Activated CD8-positive, alpha-beta memory T cell treated with anti-CD3 and anti-CD28 coated beads, Interleukin-2, amount 50 U/mL, for 4 hours (primary cell): ENCODE data around the gene STK11.

Experiments used
- DNase-seq: peaks from one replicate; pipeline ENCODE4 v3.0.0-alpha.2; 2020

The STK11 gene, protein sequence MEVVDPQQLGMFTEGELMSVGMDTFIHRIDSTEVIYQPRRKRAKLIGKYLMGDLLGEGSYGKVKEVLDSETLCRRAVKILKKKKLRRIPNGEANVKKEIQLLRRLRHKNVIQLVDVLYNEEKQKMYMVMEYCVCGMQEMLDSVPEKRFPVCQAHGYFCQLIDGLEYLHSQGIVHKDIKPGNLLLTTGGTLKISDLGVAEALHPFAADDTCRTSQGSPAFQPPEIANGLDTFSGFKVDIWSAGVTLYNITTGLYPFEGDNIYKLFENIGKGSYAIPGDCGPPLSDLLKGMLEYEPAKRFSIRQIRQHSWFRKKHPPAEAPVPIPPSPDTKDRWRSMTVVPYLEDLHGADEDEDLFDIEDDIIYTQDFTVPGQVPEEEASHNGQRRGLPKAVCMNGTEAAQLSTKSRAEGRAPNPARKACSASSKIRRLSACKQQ

DNA sequence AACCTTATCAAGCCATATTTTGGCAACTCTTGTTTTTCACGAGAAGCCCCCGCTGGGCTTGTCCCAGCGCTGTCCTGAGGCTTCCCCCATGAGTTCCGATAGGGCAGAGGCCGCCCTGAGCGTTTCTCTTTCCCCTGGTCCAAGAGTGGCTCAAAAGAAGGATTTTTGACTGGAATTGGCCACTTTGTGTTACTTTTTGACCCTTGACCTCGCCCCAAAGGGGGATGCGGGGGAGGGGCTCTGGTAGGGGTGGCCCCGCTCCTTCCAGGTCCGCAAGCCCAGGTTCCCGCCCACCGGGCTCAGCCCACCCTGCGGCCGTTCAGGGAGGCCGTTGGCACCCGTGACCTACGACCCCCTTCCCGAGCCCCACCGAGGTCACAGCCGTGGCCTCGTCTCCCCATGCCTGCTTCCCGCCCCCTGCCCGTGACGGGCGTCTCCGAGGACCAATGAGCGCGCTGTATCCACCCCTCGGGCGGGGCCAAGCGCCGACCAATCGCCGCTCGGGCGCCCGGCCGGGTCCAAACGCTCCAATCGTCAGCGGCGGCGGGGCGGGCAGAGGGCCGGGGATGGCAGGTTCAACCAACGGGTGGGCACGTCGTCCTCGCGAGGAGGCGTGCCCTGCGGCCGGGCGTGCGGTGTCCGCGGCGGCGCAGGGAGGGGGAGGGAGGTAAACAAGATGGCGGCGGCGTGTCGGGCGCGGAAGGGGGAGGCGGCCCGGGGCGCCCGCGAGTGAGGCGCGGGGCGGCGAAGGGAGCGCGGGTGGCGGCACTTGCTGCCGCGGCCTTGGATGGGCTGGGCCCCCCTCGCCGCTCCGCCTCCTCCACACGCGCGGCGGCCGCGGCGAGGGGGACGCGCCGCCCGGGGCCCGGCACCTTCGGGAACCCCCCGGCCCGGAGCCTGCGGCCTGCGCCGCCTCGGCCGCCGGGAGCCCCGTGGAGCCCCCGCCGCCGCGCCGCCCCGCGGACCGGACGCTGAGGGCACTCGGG is at the start of gene STK11:
STK11 (plus strand) TSS at position 665 of the 986 bp plus-strand sequence. CDS start 1,136 bp downstream, outside the sequence.
- DNase-seq, result peak; percentile 99

DNA sequence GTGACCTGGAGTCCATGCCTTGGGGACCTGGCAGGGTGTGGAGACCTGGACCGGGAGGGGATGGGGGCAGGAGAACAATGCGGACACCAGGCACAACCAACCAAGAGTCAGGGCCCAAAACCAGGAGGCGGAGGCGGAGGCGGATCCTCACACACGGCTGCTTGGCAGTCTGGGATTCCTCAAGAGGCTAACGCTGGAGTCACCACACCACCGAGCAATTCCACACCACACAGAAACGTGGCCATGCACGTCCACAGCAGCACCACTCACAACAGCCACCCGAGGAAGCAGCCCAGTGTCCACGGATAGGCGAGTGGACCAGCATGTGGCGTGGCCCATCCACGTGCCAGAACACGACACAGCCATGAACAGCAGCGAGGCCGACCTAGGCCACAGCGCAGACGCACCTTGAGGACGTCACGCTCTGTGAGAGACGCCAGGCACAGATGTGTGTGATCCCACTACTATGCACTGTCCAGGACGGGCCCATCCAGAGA is 49.2 kb upstream of the STK11 start:
- DNase-seq, result no peak

DNA sequence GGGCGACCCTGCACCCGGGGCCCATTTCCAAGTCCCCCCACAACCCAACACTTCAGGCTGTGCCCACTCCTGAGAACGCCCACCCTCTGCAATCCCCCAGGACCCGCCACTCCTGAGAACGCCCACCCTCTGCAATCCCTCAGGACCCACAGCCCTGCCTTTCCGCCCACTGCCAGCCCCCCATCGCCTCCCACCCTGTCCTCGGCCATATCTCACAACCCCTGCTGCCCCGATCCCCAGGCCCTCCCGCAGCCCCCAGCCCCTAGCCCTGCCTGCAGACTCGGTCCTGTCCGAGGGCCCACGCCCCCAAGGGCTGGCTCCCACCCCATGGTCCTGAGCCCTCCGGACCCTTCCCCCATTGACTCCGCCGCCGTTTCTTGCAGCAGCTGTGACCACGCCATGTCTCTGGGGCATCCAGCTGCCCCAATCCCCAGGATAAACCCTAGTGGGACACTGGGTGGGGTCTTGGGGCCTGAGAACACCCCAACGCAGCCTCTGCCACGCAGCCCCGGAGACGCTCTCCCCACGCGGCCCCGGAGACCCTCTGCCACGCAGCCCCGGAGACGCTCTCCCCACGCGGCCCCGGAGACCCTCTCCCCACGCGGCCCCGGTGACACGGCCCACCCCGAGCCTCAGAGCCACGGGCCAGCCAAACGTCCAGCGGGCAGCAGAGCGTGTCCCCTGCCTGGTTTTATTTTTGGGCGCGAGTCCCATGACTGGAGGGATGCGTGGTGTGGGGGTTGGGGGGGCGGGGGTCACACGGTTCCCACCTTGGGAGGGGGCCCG is 48.6 kb upstream of the STK11 start:
- no peak for DNase-seq

DNA sequence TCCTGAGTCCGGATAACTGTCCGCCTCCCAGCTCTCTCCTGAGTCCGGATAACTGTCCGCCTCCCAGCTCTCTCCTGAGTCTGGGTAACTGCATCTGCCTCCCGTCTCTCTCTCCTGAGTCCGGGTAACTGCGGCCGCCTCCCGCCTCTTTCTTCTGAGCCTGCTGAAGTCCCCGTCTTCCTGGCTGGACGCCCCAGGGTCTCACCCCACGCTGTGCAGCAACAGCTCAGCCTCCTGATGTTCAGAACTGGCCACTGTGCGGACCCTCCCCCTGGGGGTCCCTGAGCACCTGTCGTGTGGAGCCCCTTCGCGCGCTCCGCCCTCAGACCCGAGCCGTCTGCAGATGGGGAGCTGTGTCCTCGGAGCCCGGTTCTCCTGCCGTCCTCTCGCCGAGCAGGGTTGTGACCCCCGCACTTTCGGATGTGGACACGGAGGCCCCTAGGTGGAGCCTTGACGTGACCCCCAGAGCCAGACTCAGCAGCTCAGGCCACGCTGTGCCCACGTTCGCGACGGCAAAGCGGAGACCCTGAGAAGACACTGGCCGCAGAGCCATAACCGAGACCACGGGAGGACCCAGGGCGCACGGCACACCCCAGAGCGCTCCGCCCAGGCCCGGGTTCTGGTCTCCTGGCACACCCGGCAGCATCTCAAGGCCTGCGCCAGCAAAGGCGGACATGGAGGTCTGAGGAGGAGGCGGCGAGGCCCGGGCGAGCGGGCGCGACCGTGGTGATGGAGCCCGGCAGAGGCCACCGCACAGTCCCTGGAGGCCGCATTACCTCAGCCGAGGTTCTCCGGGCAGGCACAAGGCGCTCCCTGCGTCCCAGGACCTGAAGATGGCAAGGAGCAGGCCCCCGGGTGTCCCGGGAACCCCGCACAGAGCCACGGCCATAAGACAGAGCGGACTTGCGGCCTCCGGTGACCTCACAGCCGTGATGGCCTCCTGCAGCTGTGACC is 47.4 kb upstream of the STK11 start:
- no peak for DNase-seq

DNA sequence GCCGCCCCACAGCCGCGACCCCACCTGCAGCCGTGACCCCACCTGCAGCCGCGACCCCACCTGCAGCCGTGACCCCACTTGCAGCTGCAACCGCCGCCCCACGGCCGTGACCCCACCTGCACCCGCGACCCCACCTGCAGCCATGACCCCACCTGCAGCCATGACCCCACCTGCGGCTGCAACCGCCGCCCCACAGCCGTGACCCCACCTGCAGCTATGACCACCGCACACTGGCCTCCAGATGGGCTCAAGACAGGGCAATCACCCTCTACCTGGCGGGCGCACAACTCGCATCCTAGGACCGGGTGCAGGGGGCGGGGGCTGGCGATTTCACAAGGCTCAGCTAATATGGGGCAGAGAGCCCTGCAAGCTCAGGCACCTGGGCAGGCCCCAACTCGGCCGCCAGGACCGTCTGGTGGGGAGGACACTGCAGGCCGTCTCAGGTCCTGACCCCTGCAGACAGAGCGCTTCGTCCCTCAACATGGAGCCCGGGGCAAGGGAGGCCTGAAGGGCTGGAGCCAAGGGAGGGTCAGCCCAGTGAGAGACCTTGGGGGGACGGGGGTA is 46.6 kb upstream of the STK11 start:
- DNase-seq, result no peak

DNA sequence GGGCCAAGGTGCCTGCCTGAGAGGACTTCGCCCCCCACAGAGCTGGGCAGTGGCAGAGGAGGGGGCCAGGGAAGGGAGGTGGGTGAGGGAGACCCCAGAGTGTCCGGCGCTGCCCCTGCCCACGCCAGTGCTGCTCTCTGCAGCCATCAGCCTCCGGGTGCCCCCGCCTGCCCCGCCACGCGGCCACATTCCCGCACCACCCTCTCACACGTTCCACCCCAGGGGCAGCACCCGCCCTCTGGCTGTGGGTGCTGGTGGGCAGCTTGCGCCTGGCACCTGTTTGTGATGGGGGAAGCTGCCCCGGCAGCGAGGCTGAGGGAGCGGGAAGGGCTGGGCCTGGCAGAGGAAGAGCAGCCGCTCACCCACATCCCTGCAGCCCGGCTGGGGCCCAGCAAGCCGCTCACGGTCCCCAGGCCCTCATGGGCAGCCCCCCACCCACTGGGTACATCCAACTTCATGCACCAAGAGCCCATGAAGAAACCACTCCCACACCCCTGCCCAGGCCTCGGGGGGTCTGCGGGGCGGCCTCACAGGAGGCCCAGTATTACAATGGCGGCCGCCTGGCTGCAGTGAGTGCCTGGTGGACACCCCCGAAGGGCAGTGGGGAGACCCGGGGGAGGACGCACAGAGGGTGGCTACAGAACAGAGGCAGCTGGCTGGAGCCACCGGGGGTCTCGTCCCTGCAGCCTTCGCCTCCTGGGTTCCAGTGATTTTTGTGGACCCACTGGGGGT is 45.5 kb upstream of the STK11 start:
- no peak for DNase-seq

DNA sequence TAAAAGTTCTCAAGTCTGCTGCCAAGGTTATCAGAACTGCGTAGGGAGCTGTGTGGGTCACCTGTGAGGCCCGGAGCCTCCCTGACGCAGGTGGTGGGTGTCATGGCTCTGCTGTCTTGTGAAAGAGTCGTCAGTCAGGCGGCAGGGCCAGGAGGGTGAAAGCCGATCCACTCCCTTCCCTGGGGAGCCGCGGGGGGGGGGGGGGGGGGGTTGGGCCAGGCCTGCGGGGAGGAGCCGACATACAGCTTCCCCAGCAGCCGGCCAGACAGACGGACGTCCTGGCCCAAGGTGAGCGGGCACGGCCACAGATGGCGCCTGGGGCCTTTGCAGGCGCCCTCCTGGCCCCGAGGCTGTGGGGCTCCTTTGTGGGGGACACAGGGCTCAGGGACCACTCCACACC is 43.9 kb upstream of the STK11 start:
- DNase-seq, result no peak

DNA sequence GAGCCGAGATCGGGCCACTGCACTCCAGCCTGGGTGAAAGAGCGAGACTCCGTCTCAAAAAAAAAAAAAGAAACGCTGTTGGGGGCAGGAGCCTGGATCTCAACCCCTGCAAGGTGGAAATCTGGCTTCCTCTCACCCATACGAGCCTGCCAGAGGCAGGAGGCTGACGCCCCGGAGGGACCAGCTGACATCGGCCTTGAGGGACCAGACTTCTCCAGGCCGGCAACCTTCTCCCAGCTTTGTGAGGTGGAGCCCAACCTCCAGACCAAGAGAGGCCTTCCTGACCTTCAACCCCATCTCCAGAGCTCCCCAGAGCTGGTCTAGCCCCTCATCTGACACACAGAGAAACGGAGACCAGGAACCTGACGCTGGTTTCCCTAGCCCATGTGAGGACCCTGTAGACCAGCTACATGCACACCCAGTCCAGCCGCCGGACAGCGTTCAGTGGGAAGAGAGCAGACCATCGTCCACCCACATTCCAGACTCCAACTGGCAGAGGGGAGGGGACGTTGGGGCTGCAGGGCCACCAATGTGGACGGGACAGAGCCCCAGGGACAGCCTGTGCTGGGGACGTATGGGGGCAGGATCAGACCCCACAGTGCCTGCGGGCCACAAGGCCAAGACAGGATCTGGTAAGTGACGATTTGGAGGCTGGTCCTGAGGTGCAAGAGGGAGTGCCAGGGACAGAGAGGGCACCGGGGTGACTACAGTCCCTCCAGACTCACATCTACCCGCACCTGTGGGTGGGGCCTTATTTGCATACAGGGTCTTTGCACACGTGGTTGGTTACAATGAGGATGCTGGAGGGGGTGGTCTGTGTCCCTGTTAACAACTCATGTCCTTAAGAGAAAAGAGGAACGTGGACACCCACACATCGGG is 42.9 kb upstream of the STK11 start:
- DNase-seq, result no peak

DNA sequence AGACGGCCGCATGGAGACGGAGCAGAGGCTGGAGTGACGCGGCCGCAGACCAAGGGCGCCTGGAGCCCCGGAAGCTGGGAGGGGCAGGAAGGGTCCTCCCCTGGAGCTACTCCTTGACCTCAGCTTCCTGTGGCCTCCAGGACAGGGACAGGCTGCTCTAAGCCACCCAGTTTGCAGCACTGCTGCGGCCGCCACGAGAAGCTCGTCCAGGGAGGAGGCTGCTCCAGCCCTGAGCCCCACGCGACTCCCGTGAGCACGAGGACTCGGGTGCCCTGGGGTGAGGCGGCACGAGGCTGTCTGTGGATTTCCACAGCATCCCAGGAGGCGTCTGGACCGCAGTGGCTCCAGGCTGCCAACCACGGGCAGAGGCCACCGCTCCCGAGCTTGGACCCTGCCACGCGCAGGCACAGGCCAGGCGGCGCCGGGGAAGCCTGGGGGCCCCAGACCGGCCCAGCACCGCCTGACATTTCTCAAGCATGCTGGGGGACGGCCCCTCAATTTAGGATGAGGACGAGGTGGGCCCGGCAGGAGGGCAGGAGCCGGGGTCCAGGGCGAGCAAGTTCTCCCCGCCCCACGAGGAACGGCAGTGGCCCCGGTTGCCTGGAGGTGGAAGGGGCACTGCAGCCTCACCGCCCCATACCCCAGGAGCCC is 42.2 kb upstream of the STK11 start:
- DNase-seq, result no peak

DNA sequence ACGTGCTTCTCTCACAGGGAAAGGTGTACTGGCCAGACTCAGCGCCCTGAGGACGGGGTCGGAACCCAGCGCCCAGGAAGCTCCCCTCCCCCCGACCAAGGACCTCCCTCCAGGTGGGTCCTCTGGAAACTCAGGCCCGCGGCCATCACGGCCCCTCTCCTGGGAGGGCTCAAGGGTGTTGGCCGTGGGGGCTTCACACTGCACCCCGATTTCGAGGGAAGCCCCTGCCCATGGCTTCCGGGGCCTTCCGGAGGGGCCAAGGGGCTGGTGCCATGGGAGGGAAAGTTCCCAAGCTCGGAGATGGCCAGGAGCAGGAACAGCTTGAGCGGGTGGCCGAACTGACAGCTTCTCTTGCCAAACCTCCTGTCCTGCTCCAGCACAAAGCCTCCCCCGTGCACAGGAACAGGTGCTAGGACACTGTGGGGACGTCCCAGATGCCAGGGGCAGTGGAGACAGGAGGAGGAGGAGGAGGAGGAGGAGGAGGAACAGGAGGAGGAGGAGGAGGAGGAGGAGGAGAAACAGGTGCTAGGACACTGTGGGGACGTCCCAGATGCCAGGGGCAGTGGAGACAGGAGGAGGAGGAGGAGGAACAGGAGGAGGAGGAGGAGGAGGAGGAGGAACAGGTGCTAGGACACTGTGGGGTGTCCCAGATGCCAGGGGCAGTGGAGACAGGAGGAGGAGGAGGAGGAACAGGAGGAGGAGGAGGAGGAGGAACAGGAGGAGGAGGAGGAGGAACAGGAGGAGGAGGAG is 41.5 kb upstream of the STK11 start:
- no peak for DNase-seq

DNA sequence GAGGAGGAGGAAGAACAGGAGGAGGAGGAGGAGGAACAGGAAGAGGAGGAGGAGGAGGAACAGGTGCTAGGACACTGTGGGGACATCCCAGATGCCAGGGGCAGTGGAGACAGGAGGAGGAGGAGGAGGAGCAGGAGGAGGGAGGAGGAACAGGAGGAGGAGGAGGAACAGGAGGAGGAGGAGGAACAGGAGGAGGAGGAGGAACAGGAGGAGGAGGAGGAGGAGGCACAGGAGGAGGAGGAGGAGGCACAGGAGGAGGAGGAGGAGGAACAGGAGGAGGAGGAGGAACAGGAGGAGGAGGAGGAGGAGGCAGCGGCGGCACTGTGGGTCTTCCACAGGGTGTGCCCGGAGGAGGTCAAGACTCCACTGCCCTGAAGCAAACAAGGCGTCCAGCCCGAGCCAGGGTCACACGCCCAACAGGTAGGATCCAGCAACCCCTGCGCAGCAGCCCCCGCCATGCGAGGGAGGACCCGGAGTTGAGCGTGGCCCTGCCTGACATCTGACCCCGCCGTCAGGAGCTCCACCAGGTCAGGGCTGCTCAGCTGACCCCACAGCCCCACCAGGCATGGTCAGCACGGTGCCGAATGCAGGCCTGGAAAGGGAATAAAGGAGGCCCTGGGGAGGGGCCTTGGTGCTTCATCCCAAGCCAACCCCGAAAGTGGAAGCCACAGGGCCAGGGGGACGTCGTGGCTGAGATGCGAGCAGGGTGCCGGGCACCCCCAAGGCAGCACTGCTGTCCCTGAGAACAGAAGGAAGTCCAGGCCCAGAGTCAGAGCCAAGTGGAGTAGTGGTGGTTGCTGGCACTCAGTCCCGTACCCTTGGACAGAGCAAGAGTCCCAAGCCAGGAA is 40.7 kb upstream of the STK11 start:
- DNase-seq, result no peak

DNA sequence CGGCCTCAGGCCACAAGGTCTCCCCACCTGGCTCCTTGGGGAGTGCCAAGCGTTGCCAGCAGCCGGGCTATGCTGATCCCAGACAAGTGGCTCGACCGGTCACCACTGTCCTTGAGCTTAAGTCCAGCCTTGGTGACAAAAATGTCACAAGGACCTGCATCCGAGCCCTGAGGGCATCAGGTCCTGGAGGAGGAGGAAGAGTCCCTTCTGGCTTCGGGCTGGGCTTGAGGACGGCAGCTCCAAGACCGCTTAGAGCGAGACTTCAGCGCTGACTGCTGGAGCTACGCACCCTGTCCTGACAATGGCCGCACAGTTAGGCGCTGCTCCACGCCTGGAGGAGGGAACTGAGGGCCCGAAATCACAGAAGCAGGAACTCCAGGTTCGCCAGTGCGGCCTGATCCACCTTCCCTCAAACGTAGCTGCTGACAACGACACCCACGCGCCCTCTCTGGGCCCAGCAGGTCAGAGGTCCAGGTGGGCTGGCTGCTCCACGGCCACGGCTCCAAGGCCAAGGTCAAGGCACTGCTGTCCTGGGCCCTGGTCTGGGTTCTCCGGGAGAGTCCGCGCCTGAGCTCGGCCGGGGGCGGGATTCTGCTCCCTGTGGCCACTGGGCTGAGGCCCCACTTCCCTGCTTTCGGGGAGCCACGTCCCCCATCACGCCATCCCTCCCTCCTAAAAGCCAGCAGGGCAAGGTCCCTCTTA is 38.6 kb upstream of the STK11 start:
- no peak for DNase-seq

DNA sequence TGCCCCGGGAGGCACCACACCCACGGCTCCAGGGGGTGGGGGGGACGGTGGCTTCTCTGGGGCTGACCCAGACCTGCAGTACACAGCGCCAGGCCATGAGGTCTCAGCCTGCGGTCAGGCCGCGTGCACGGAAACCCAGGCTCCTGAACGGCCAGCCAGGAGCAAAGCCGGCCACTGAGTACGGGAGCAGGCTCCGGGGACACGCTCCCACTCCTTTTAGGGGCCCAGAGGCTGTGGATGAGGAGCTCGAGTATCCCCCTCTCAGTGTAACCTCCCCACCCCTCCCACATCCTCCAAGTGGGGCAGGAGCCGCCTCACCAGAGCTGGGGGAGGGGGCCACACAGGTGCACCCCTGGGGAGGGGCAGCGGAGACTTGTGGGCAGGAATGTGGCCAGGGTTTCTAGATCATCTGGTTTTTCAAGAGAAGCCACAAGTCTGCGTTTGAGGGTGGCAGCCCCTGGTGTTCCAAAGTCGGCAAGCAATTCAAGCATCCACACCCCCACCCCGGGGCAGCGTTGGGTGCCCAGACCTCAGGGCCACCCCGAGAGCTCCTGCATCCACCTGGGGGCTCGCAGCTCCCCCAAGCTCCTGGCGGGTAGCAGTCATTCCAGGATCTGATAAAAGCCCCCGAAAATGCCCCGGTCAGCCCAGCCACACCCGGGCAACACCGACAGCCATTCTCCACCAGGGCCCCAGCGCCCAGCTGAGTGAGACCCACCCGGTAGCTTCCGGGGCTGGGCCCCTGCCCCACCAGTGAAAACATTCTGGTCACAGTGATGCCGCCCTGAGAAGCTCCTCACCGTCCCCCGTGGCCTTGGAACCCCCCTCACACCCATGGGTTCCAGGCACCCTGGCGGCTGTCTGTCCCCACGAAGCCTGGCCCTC is 37.6 kb upstream of the STK11 start:
- no peak for DNase-seq

DNA sequence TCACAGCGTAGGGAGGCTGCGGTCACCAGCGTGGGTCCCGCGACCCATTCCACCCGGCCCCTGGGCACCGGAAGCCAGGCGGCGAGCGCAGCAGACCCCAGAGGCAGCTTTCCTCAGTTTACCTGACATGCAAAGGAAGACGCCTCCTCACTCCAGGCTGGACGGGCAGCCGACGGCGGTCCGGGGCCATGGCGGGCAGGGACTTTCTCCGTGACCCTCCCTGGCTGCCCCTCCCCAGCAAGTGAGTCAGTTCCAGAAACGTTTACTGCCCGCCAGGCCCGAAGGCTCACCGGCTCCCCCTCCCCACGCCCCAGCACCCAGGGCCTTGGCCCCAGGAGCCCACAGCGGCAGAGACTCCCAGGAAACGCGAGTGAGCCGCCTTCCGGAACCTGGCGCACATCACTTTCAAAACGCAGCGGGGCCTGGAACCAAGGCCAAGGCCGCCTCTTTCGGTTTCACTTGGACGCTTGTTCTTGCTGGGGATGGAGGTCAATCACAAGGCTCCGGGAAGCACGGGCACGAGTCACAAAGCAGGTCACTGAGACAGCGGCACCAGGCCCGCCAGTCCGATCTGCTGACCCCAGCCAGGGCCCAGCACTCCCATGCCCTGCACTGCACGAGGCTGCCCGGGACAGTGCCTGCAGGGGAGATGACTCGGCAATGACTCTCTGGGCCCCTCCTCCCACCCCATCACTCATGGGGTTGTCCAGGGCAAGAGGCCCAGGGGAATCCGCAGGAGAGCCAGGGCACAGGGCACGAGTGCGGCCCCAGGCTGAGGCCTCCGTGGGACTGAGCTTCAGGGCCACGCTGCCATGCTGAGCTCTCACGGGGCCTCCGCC is 36.8 kb upstream of the STK11 start:
- no peak for DNase-seq
